ENCODE data around the gene BCL2L12.
"Not testable (repeated sequence)": the region's sequence is repeated elsewhere in the genome, so short reads cannot be mapped to it uniquely, and the experiment has no call there.

BCL2L12 gene

DNA sequence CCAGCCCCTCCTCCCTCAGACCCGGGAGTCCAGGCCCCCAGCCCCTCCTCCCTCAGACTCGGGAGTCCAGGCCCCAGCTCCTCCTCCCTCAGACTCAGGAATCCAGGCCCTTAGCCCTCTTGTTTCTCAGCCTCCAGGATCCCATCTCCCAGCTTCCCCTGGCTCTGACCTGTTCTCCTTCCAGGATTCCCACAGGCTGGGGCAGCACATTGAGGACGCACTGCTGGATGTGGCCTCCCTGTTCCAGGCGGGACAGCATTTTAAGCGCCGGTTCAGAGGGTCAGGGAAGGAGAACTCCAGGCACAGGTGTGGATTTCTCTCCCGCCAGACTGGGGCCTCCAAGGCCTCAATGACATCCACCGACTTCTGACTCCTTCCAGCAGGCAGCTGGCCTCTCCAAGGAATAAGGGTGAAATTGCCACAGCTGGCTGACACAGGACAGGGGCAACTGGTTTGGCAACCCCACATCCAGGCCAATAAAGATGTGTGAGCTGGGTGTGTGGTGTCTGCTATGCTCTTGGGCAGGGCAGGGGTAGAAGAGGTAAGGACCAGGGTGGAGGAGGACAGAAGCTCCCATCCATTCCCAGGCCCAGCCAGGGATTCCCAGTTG lies 47.6 kb downstream of the BCL2L12 start:
- DNase-seq (ENCODE audit: low read depth), result no peak

DNA sequence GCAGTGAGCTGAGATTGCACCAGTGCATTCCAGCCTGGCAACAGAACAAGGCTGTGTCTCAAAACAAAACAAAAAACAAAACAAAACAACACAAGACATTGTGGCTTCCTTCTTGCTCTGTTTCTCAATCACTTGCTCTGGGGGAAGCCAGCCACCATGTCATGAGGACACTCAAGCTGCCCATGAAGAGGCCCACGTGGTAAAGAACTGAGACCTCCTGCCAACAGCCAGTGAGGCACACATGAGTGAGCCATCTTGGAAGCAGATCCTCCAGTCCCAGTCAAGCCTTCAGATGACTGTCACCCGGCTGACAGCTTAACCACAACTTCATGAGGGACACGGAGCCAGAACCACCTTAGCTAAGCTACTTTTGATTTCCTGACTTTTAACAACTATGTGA lies 50.4 kb downstream of the BCL2L12 start:
- DNase-seq (ENCODE audit: low read depth), result no peak

DNA sequence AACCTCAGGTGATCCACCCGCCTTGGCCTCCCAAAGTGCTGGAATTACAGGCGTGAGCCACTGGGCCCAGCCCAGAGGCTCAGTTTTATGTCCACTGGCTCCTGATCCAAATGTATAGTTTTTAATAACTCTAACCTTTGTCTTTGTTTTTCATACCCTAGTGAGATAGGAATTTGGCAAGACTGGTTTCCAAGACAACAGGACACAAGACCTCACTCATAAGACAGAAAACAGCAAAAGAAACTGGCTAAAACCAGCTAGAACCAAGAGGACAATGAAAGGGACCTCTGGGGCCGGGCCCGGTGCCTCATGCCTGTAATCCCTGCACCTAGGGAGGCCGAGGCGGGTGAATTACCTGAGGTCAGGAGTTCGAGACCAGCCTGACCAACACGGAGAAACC lies 52.8 kb downstream of the BCL2L12 start:
- DNase-seq (ENCODE audit: low read depth), result no peak

DNA sequence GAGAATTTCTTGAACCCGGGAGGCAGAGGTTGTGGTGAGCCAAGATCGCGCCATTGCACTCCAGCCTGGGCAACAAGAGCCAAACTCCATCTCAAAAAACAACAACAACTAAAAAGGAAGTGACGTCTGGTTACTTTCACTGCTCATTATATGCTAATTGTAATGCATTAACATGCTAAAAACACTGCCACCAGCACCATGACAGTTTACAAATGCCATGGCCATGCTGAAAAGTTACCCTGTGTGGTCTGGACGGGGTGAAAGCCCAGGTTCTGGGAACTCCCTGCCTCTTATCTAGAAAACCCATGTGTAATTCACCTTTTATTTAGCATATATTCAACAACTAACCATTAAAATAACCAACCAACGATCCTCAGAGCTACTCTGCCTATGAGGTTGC lies 53.3 kb downstream of the BCL2L12 start:
- DNase-seq (ENCODE audit: low read depth), result no peak

DNA sequence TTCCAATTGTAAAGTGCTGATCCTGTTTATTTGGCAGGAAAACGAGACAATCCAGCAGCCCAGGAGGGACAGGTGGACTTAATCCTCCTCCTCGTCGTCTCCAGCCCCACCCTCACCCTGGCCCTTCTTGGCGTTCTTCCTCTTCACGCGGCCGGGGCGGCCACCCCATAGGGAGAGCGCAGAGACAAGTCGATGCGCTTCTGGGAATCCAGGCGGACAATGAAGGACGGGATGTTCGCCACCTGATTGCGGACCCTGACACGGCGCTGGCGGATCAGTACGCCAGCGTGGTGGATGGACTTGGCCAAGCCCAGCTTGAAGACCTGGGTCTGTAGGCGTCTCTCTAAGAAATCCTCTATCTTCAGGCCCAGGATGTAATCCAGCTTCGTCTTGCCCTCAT lies 53.7 kb downstream of the BCL2L12 start:
- DNase-seq (ENCODE audit: low read depth), result not testable (repeated sequence)

All from activated gamma-delta T cell treated with anti-CD3 and anti-CD28 coated beads, Interleukin-2, amount 50 U/mL, for 16 hours (primary cell).